Astrocyte (in vitro differentiated cells and primary cell): ENCODE measurements around the gene TTL. TPM values are rescaled to one million over a fixed set of nuclear protein-coding genes. Genes with fewer than 3 reads are reported as not detected.
"Not testable (repeated sequence)": the region's sequence is repeated elsewhere in the genome, so short reads cannot be mapped to it uniquely, and the experiment has no call there.

Source experiments
- DNase-seq: peaks from one replicate; pipeline ENCODE4 v3.0.0-alpha.2; 2010; ENCODE audit warnings: low read depth
- FAIRE-seq: peaks from 2 replicates; lab custom pipeline; 2011; peaks lifted over from hg19 to GRCh38; lab: Jason Lieb, UNC
- H2AFZ ChIP-seq: 2 replicates; pipeline ENCODE4 v1.6.0; 2012; ENCODE audit warnings: low read depth, low read length, inconsistent platforms
- H3K27ac ChIP-seq: 2 replicates; pipeline ENCODE4 v1.5.1; 2011; ENCODE audit warnings: low read depth, low read length, inconsistent platforms
- H3K27me3 ChIP-seq: 2 replicates; pipeline ENCODE4 v1.6.0; 2011; ENCODE audit warnings: low read length, inconsistent platforms; ENCODE audit not compliant: insufficient read depth
- H3K36me3 ChIP-seq: 2 replicates; pipeline ENCODE4 v1.5.1; 2011; ENCODE audit warnings: low read length, inconsistent platforms; ENCODE audit not compliant: insufficient read depth
- H3K4me1 ChIP-seq: 2 replicates; pipeline ENCODE4 v1.5.1; 2011; ENCODE audit warnings: low read length, inconsistent platforms; ENCODE audit not compliant: insufficient read depth
- H3K4me2 ChIP-seq: 2 replicates; pipeline ENCODE4 v1.6.0; 2012; ENCODE audit warnings: low read length, inconsistent platforms
- H3K4me3 ChIP-seq: 2 replicates; pipeline ENCODE4 v1.5.1; 2011; ENCODE audit warnings: low read depth, mild to moderate bottlenecking, low read length, inconsistent platforms; ENCODE audit not compliant: insufficient read depth
- H3K79me2 ChIP-seq: 2 replicates; pipeline ENCODE4 v1.6.0; 2012; ENCODE audit warnings: mild to moderate bottlenecking, low read length, inconsistent platforms; ENCODE audit not compliant: insufficient read depth
- H3K9ac ChIP-seq: 2 replicates; pipeline ENCODE4 v1.6.0; 2012; ENCODE audit warnings: mild to moderate bottlenecking, low read length, inconsistent platforms
- H3K9me3 ChIP-seq: 2 replicates; pipeline ENCODE4 v1.5.1; 2012; ENCODE audit warnings: low read depth, mild to moderate bottlenecking, low read length, inconsistent platforms; ENCODE audit not compliant: insufficient read depth
- H4K20me1 ChIP-seq: 2 replicates; pipeline ENCODE4 v1.6.0; 2012; ENCODE audit warnings: low read length, inconsistent platforms; ENCODE audit not compliant: insufficient read depth
- H3K27ac Mint-ChIP-seq: one replicate; pipeline ENCODE4 v1.8.0; 2021; ENCODE audit warnings: mild to moderate bottlenecking, mixed read lengths; ENCODE audit not compliant: unreplicated experiment
- H3K27me3 Mint-ChIP-seq: one replicate; pipeline ENCODE4 v1.8.0; 2021; ENCODE audit warnings: low read depth, mixed read lengths; ENCODE audit not compliant: unreplicated experiment
- H3K36me3 Mint-ChIP-seq: one replicate; pipeline ENCODE4 v1.8.0; 2021; ENCODE audit warnings: low read depth, mixed read lengths; ENCODE audit not compliant: unreplicated experiment
- H3K4me1 Mint-ChIP-seq: one replicate; pipeline ENCODE4 v1.8.0; 2021; ENCODE audit warnings: low read depth, mixed read lengths; ENCODE audit not compliant: unreplicated experiment
- H3K4me3 Mint-ChIP-seq: one replicate; pipeline ENCODE4 v1.8.0; 2021; ENCODE audit warnings: mild to moderate bottlenecking, moderate library complexity, mixed read lengths; ENCODE audit not compliant: unreplicated experiment
- H3K9me3 Mint-ChIP-seq: one replicate; pipeline ENCODE4 v1.8.0; 2021; ENCODE audit warnings: mild to moderate bottlenecking, mixed read lengths; ENCODE audit not compliant: unreplicated experiment
- EZH2 ChIP-seq: IDR thresholded peaks from 2 replicates; pipeline ENCODE4 v1.6.1; 2012; ENCODE audit warnings: mild to moderate bottlenecking, low read length, inconsistent platforms; ENCODE audit not compliant: insufficient read depth
- total RNA-seq: library from RNA; stranded (reverse); gene quantifications from 2 replicates; pipeline ENCODE4 v1.2.1, GENCODE V29; 2021
- TF ChIP-seq, protein P1 (sequence below): IDR thresholded peaks from 2 replicates; pipeline ENCODE4 v1.5.1; 2011; ENCODE audit warnings: low read depth, mild to moderate bottlenecking, inconsistent platforms, low read length, moderate library complexity; ENCODE audit not compliant: insufficient read depth

TTL gene
- total RNA-seq, 1 donor from 2014 or later, result 58.1 TPM

DNA sequence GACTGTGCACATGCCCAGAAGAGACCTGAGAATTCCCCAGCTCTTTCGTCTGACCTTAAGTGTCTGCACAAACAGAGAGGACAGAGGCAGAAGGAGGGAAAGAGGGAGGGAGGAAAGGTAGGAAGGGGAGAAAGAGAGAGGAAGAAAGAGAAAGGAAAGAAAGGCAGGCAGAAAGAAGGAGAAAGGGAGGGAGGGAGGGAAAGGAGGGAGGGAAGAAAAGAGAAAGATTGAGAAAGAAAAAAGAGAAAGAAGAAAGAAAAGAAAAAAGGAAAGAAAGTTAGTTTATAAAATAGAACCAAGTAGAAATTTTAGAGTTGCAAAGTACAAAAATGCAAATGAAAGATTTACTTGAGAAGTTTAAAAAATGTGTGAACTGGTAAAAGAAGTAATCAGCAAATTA lies 52.9 kb downstream of the TTL start:
- no peaks in the 10 kb centered on the region for H3K79me2 ChIP-seq
- no peak overlapping the region for H3K4me2 ChIP-seq
- Mint-ChIP-seq H3K4me3 (no peak overlapping the region), H3K4me1 (no peaks in the 10 kb centered on the region), H3K36me3 (peaks cover 6% of the 10 kb centered on the region), H3K27ac (no peak overlapping the region), H3K27me3 (no peaks in the 10 kb centered on the region), H3K9me3 (peaks cover 3% of the 10 kb centered on the region)
- peaks cover 19% of the 10 kb centered on the region for H3K36me3 ChIP-seq
- no peaks in the 10 kb centered on the region for H3K27me3 ChIP-seq
- TF ChIP-seq, protein P1, sequence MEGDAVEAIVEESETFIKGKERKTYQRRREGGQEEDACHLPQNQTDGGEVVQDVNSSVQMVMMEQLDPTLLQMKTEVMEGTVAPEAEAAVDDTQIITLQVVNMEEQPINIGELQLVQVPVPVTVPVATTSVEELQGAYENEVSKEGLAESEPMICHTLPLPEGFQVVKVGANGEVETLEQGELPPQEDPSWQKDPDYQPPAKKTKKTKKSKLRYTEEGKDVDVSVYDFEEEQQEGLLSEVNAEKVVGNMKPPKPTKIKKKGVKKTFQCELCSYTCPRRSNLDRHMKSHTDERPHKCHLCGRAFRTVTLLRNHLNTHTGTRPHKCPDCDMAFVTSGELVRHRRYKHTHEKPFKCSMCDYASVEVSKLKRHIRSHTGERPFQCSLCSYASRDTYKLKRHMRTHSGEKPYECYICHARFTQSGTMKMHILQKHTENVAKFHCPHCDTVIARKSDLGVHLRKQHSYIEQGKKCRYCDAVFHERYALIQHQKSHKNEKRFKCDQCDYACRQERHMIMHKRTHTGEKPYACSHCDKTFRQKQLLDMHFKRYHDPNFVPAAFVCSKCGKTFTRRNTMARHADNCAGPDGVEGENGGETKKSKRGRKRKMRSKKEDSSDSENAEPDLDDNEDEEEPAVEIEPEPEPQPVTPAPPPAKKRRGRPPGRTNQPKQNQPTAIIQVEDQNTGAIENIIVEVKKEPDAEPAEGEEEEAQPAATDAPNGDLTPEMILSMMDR, result no peak
- TF ChIP-seq EZH2, result no peak
- H3K9me3 ChIP-seq, result no peaks in the 10 kb centered on the region
- H3K27ac ChIP-seq, result no peak overlapping the region
- H2AFZ ChIP-seq, result no peak overlapping the region
- no peak for DNase-seq
- no peak overlapping the region for H3K9ac ChIP-seq
- H4K20me1 ChIP-seq, result no peaks in the 10 kb centered on the region
- FAIRE-seq, result no peak
- no peak overlapping the region for H3K4me3 ChIP-seq
- no peaks in the 10 kb centered on the region for H3K4me1 ChIP-seq

DNA sequence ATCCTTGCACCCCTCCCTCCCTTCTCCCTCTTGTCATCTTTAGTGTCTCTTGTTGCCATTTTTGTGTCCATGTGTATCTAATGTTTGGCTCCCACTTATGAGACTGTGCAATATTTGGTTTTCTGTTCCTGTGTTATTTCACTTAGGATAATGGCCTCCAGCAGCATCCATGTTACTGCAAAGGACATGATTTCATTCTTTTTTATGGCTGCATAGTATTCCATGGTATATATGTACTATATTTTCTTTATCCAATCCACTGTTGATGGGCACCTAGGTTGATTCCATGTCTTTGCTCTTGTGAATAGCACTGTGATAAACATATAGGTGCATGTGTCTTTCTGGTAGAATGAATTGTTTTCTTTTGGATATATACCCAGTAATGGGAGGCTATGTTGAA lies 54.7 kb downstream of the TTL start:
- not testable (repeated sequence) for H3K9ac ChIP-seq, DNase-seq, H3K27me3 Mint-ChIP-seq, H3K4me3 Mint-ChIP-seq, H3K4me2 ChIP-seq, H3K79me2 ChIP-seq, H3K4me1 Mint-ChIP-seq, H3K4me3 ChIP-seq, H2AFZ ChIP-seq, H3K36me3 ChIP-seq, H4K20me1 ChIP-seq, H3K36me3 Mint-ChIP-seq, H3K27ac ChIP-seq, H3K9me3 ChIP-seq, H3K9me3 Mint-ChIP-seq, H3K27ac Mint-ChIP-seq, H3K4me1 ChIP-seq, H3K27me3 ChIP-seq, FAIRE-seq

DNA sequence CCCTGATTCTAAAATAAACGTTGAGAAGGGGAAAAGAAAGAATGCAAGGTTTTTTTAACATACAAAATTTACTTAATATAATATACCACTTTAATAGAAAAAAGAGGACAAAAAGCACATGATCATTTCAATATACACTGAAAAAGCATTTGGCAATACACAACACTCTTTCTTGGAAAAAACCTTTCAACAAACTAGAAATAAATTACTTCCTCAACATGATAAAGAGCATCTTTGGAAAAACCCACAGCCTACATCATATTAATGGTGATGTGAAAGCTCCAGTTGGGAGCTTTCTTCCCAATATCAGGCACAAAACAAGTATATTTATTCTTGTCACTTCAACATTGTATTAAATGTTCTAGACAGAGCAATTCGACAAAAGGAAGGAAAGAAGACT lies 57.4 kb downstream of the TTL start:
- H2AFZ ChIP-seq, result no peak overlapping the region
- H3K27me3 Mint-ChIP-seq, result no peaks in the 10 kb centered on the region
- H3K4me1 Mint-ChIP-seq, result peaks cover 1% of the 10 kb centered on the region
- no peak overlapping the region for H3K4me3 ChIP-seq
- TF ChIP-seq, protein P1, result no peak
- no peak for TF ChIP-seq EZH2
- FAIRE-seq (no peak), DNase-seq (no peak)
- no peaks in the 10 kb centered on the region for H3K36me3 ChIP-seq
- peaks cover 3% of the 10 kb centered on the region for H3K9me3 Mint-ChIP-seq
- H3K79me2 ChIP-seq, result peaks cover 21% of the 10 kb centered on the region
- no peak overlapping the region for H3K9ac ChIP-seq
- H4K20me1 ChIP-seq, result peaks cover 10% of the 10 kb centered on the region
- H3K4me3 Mint-ChIP-seq, result no peak overlapping the region
- no peaks in the 10 kb centered on the region for H3K36me3 Mint-ChIP-seq
- H3K4me2 ChIP-seq, result no peak overlapping the region
- H3K4me1 ChIP-seq, result peaks cover 4% of the 10 kb centered on the region
- H3K9me3 ChIP-seq, result no peaks in the 10 kb centered on the region
- no peaks in the 10 kb centered on the region for H3K27me3 ChIP-seq
- H3K27ac Mint-ChIP-seq, result no peak overlapping the region
- no peak overlapping the region for H3K27ac ChIP-seq
